Measurements from ENCODE around the gene CFB. TPM values are rescaled to one million over a fixed set of nuclear protein-coding genes. Genes with fewer than 3 reads are reported as not detected.
"Not testable (repeated sequence)": the region's sequence is repeated elsewhere in the genome, so short reads cannot be mapped to it uniquely, and the experiment has no call there.

The CFB gene
- total RNA-seq, 1 experiment from 2014 or later, result not detected

DNA sequence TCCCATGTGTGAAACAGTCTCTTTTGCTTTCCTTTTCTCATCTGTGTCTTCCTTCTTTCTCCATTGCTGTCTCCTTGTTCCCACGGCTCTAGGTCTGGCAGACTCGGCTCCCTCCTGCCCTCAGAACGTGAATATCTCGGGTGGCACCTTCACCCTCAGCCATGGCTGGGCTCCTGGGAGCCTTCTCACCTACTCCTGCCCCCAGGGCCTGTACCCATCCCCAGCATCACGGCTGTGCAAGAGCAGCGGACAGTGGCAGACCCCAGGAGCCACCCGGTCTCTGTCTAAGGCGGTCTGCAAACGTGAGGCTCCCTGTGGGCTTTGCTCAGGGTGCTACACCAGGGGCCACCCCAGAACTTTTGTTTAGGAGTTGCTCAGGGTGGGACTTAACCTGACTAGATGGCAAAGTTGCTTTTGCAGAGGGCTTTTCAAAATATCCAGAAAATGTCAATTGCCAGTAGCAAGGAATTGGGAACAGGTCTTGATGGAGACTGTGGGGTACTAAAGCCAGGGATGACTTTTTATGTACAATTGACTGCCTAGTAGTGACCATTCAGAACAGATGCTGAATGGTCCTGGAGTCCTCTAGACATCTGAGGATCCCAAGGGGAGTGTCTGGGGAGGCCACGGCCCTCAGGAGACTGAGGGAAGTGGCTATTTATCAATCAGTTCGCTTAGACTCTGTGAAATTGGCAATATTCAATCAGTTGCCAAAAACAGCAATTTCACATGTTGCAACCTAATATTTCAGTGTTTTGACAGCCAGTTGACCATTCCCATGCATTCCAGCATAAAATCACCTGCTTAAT, 17.8 kb upstream of the CFB start:
- no peaks in the 10 kb centered on the region for H3K27me3 ChIP-seq (ENCODE audit: control insufficient read depth, insufficient read depth, low read length)
- H3K4me3 ChIP-seq (ENCODE audit: insufficient read depth, low read depth, low read length), result no peak overlapping the region
- H3K36me3 ChIP-seq (replicated peaks; ENCODE audit: control insufficient read depth, insufficient read depth, low read length), result no peaks in the 10 kb centered on the region
- no peak for DNase-seq

GRCh38 chr6:31928672-31928939, 17.3 kb upstream of the CFB start:
- H3K4me3 ChIP-seq (ENCODE audit: insufficient read depth, low read depth, low read length), result no peak overlapping the region
- no peaks in the 10 kb centered on the region for H3K36me3 ChIP-seq (replicated peaks; ENCODE audit: control insufficient read depth, insufficient read depth, low read length)
- DNase-seq, result no peak
- H3K27me3 ChIP-seq (ENCODE audit: control insufficient read depth, insufficient read depth, low read length), result no peaks in the 10 kb centered on the region

GRCh38 chr6:31930962-31931361, 14.9 kb upstream of the CFB start:
- no peak for DNase-seq
- Histone ChIP-seq H3K36me3 (replicated peaks; ENCODE audit: control insufficient read depth, insufficient read depth, low read length) (no peaks in the 10 kb centered on the region), H3K27me3 (ENCODE audit: control insufficient read depth, insufficient read depth, low read length) (no peaks in the 10 kb centered on the region), H3K4me3 (ENCODE audit: insufficient read depth, low read depth, low read length) (no peak overlapping the region)

DNA sequence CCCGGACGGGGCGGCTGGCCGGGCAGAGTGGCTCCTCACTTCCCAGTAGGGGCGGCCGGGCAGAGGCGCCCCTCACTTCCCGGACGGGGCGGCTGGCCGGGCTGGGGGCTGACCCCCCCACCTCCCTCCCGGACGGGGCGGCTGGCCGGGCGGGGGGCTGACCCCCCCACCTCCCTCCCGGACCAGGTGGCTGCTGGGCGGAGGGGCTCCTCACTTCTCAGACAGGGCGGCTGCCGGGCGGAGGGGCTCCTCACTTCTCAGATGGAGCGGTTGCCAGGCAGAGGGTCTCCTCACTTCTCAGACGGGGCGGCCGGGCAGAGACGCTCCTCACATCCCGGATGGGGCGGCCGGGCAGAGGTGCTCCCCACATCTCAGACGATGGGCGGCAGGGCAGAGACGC, 13.8 kb upstream of the CFB start:
- H3K36me3 ChIP-seq (replicated peaks; ENCODE audit: control insufficient read depth, insufficient read depth, low read length); DNase-seq; H3K27me3 ChIP-seq (ENCODE audit: control insufficient read depth, insufficient read depth, low read length): not testable (repeated sequence)

GRCh38 chr6:31933537-31933936, 12.4 kb upstream of the CFB start:
- Histone ChIP-seq H3K27me3 (ENCODE audit: control insufficient read depth, insufficient read depth, low read length) (no peaks in the 10 kb centered on the region), H3K36me3 (replicated peaks; ENCODE audit: control insufficient read depth, insufficient read depth, low read length) (no peaks in the 10 kb centered on the region), H3K4me3 (ENCODE audit: insufficient read depth, low read depth, low read length) (no peak overlapping the region)
- DNase-seq, result no peak

More for the DNA sequence above, 13.8 kb upstream of the CFB start:
- not testable (repeated sequence) for H3K4me3 ChIP-seq (ENCODE audit: insufficient read depth, low read depth, low read length)

DNA sequence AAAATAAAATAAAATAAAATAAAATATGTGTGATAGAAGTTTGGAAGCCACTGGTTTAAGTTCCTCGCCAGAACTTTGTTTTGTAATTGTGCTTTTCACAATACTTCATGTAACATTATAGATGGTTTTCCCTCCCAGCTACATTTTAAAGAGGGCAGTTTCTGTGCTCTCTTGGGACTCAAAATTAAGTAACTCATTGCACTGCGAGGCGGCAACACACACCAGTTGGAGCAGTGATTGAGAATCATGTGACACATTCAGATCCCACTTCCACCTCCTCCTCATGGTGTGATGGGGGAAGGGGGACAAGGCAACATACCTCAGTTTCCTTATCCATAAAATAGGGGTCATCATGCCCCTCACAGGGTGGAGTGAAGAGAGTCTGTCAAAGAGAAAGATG, 10.9 kb upstream of the CFB start:
- DNase-seq, result no peak
- H3K27me3 ChIP-seq (ENCODE audit: control insufficient read depth, insufficient read depth, low read length), result no peaks in the 10 kb centered on the region

GRCh38 chr6:31935823-31936222, 10.1 kb upstream of the CFB start:
- no peaks in the 10 kb centered on the region for H3K36me3 ChIP-seq (replicated peaks; ENCODE audit: control insufficient read depth, insufficient read depth, low read length)
- H3K27me3 ChIP-seq (ENCODE audit: control insufficient read depth, insufficient read depth, low read length), result no peaks in the 10 kb centered on the region
- H3K4me3 ChIP-seq (ENCODE audit: insufficient read depth, low read depth, low read length), result no peak overlapping the region
- no peak for DNase-seq

More for the DNA sequence above, 10.9 kb upstream of the CFB start:
- Histone ChIP-seq H3K36me3 (replicated peaks; ENCODE audit: control insufficient read depth, insufficient read depth, low read length) (no peaks in the 10 kb centered on the region), H3K4me3 (ENCODE audit: insufficient read depth, low read depth, low read length) (no peak overlapping the region)

DNA sequence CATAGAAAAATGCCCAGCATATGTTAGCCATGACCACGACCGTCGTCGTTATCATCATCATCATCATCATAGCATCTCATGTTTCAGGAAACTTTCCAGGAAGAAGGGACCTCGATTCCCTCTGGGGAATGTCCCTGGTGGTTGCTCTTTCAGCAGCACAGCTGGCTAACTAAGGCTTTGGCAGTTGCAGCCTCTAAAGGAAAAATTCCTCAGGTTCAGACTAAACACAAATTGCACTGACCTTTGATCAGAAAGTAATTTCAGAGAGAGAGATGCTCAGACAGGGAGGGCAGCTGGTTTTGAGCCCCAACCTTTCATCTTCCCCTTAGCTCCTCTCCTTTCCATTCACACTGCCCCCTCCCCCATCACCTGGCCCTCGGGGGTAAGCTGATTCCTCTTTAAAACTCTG, 5.6 kb upstream of the CFB start:
- Histone ChIP-seq H3K36me3 (replicated peaks; ENCODE audit: control insufficient read depth, insufficient read depth, low read length) (no peaks in the 10 kb centered on the region), H3K4me3 (ENCODE audit: insufficient read depth, low read depth, low read length) (no peak overlapping the region), H3K27me3 (ENCODE audit: control insufficient read depth, insufficient read depth, low read length) (no peaks in the 10 kb centered on the region; the same call in 1 of the 2 replicates)
- no peak for DNase-seq

GRCh38 chr6:31943742-31944141, 2.2 kb upstream of the CFB start:
- no peak overlapping the region for H3K4me3 ChIP-seq (ENCODE audit: insufficient read depth, low read depth, low read length)
- peaks cover 2% of the 10 kb centered on the region for H3K27me3 ChIP-seq (ENCODE audit: control insufficient read depth, insufficient read depth, low read length)
- no peaks in the 10 kb centered on the region for H3K36me3 ChIP-seq (replicated peaks; ENCODE audit: control insufficient read depth, insufficient read depth, low read length)
- DNase-seq, result no peak

DNA sequence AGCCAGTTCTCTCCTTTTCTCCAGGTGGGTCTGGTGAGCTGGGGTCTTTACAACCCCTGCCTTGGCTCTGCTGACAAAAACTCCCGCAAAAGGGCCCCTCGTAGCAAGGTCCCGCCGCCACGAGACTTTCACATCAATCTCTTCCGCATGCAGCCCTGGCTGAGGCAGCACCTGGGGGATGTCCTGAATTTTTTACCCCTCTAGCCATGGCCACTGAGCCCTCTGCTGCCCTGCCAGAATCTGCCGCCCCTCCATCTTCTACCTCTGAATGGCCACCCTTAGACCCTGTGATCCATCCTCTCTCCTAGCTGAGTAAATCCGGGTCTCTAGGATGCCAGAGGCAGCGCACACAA, 765 bp upstream of the CFB start:
- no peak overlapping the region for H3K4me3 ChIP-seq (ENCODE audit: insufficient read depth, low read depth, low read length)
- DNase-seq, result no peak
- no peaks in the 10 kb centered on the region for H3K36me3 ChIP-seq (replicated peaks; ENCODE audit: control insufficient read depth, insufficient read depth, low read length)
- peaks cover 2% of the 10 kb centered on the region for H3K27me3 ChIP-seq (ENCODE audit: control insufficient read depth, insufficient read depth, low read length)

- no peak for DNase-seq
- H3K36me3 ChIP-seq (replicated peaks; ENCODE audit: control insufficient read depth, insufficient read depth, low read length), result peaks cover 5% of the 10 kb centered on the region
- H3K27me3 ChIP-seq (ENCODE audit: control insufficient read depth, insufficient read depth, low read length), result peaks cover 2% of the 10 kb centered on the region
- no peak overlapping the region for H3K4me3 ChIP-seq (ENCODE audit: insufficient read depth, low read depth, low read length)
Measured at GRCh38 chr6:31946370-31946885, 533 bp downstream of the CFB start.

DNA sequence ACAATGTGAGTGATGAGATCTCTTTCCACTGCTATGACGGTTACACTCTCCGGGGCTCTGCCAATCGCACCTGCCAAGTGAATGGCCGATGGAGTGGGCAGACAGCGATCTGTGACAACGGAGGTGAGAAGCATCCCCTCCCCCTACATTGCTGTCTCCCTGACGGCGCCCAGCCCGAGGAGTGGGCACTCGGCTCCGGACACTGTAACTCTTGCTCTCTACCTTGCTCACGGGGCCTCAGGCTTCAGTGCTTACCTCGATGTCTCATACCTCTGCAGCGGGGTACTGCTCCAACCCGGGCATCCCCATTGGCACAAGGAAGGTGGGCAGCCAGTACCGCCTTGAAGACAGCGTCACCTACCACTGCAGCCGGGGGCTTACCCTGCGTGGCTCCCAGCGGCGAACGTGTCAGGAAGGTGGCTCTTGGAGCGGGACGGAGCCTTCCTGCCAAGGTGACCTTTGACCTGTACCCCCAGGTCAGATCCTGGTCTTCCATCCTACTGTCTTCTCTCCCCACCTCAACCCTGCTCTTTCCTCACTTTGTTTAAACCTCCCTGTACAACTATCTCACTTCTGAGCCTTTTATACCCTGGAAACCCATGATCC, 1.3 kb downstream of the CFB start:
- H3K4me3 ChIP-seq (ENCODE audit: insufficient read depth, low read depth, low read length), result no peak overlapping the region
- no peak for DNase-seq
- H3K27me3 ChIP-seq (ENCODE audit: control insufficient read depth, insufficient read depth, low read length), result peaks cover 2% of the 10 kb centered on the region
- peaks cover 13% of the 10 kb centered on the region for H3K36me3 ChIP-seq (replicated peaks; ENCODE audit: control insufficient read depth, insufficient read depth, low read length)

- no peak for DNase-seq
- Histone ChIP-seq H3K27me3 (ENCODE audit: control insufficient read depth, insufficient read depth, low read length) (peaks cover 2% of the 10 kb centered on the region), H3K4me3 (ENCODE audit: insufficient read depth, low read depth, low read length) (no peak overlapping the region), H3K36me3 (replicated peaks; ENCODE audit: control insufficient read depth, insufficient read depth, low read length) (peaks cover 13% of the 10 kb centered on the region)
Measured at GRCh38 chr6:31947864-31948263, 2.0 kb downstream of the CFB start.

DNA sequence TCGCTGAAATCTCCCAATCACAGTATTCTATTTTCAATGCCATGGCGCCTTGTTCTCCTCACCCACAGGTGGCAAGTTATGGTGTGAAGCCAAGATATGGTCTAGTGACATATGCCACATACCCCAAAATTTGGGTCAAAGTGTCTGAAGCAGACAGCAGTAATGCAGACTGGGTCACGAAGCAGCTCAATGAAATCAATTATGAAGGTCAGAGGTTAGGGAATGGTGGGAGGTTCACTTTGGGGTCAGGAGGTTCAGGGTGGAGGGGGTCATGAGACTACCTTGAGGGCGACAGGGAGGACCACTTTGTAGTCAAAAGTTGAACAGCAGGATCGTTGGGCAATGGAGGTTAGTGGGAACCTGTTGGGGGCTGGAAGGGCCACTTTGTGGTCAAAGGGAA, 2.4 kb downstream of the CFB start:
- peaks cover 2% of the 10 kb centered on the region for H3K27me3 ChIP-seq (ENCODE audit: control insufficient read depth, insufficient read depth, low read length)
- no peak overlapping the region for H3K4me3 ChIP-seq (ENCODE audit: insufficient read depth, low read depth, low read length)
- peaks cover 14% of the 10 kb centered on the region for H3K36me3 ChIP-seq (replicated peaks; ENCODE audit: control insufficient read depth, insufficient read depth, low read length)
- no peak for DNase-seq

GRCh38 chr6:31948753-31949413, 3.0 kb downstream of the CFB start:
- Histone ChIP-seq H3K36me3 (replicated peaks; ENCODE audit: control insufficient read depth, insufficient read depth, low read length) (peaks cover 19% of the 10 kb centered on the region), H3K4me3 (ENCODE audit: insufficient read depth, low read depth, low read length) (no peak overlapping the region), H3K27me3 (ENCODE audit: control insufficient read depth, insufficient read depth, low read length) (peaks cover 2% of the 10 kb centered on the region)
- no peak for DNase-seq

Measured in H7 (cell line).